ENCODE measurements around the gene TMEM94.

The TMEM94 gene

DNA sequence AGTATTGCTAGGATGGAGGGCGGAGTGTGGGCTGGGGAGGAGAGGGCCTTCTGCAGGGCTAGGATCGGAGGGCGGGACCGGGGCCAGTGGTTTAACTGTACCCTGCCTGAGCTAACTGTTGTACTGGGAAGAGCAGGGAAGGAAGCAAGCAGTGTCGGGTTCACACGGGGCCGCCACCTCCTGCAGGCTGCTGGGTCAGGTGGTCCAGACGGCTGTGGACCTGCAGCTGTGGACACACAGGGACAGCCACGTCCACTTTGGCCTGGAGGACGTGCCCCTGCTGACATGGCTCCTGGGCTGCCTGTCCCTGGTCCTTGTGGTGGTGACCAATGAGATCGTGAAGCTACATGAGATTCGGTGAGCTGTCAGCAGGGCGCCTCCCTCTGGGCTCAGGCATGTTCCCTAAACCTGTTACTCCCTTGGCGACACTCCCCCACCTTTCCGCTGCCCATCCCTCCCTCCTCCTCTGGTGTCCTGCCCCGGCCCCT, 42.3 kb downstream of the TMEM94 start:
- no peak for DNase-seq

DNA sequence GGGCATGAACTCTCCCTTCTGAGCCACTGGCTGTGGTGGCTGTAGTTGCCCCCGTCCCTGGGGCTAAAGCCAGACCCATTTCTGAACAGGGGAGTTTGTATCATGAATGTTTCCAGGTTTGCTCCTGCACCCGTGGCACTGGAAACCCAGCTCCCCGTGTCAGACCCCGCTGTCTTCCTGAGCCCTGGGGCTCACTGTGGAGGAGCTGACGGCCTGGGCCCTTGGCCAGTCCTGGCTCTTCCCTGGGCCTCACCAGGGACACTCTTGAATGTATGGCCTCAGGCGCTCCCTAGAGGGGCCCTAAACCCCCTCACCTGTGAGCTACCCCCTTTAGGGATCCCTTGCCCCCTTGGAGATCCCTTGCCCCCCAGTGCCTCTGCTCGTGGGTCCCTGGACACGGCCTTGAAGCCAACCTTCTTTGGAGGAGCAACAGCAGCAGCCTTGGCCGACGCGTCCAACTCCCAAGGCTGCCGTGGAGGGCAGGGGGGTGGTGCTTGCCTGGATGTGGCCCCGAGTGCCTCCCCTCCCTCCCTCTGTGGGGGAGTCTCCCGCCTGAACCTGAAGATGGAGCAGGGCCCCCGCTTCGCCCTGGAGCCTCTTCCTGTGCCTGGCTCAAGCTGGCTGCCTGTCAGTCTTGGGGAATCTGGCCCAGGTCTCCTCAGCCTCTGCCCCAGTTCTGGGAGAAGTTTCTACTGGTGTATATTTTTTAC, 43.0 kb downstream of the TMEM94 start:
- DNase-seq = no peak

DNA sequence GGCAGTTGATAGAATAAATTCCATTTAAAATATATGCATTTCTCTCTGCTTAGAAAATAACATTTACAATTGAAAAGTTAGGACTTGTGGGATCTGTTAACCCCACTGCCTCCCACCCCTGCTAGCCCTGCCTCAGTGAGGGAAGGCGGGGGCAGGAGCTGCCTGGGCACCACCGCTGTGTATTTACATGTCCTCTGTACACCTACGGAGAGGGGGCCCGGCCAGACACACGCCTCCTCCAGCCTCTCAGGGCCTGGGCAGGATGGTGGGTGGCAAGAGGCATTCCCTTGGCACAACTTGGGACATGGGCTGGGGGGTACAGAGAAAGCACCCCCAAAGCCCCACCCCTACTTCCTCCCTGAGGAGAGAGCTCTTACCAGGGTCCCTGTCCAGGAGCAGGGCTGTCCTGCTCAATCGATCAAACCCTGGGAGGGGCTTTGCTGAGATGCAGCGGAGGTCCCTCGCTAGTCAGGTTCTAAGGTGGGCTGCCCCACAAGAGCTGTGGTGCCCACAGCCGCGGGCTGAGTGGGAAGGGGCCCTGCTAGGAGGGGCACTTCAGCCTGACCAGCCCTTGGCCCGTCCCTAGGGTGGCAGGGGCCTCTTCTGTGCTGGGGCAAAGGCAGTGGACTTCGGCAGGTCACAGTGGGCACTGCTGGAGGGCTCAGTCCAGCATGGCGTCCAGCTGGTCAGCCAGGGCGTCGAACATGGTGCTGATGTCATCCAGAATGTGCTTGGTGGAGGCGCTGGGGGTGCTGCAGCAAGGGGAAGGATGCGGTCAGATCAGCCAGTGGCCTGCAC, 44.2 kb downstream of the TMEM94 start:
- DNase-seq = no peak

DNA sequence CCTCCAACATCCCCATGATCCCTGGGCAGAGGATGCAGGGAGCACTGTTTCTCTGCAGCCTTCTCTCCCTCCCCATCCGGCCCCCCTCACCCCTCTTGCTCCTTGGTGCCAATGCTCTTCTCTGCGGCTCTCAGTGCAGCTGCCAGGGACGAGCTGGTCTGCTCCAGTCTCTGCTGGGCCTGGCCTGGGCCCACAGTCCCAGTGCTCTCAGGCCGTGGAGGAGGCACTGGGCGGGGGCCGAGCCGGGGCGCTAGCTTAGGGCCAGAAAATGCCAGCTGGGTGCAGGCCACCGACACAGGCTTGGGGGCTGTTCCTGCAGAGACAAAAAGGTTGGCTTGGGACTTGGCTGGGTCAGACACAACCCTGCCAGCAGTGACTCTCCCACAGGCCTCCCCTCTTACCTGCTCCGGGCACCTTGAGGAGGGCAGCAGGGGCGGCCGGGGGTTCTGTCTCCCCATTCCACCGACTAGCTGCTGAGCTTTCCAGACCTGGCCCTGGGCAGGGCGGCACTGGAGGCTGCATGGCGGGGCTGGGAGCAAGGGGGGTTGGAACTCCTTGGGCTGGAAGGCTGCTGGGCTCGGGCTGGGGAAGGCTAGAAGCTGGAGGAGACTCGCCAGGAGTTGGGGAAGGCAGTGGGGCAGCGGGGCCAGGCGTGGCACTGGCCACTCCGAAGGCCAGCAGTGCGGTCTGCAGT, 45.1 kb downstream of the TMEM94 start:
- DNase-seq = no peak

DNA sequence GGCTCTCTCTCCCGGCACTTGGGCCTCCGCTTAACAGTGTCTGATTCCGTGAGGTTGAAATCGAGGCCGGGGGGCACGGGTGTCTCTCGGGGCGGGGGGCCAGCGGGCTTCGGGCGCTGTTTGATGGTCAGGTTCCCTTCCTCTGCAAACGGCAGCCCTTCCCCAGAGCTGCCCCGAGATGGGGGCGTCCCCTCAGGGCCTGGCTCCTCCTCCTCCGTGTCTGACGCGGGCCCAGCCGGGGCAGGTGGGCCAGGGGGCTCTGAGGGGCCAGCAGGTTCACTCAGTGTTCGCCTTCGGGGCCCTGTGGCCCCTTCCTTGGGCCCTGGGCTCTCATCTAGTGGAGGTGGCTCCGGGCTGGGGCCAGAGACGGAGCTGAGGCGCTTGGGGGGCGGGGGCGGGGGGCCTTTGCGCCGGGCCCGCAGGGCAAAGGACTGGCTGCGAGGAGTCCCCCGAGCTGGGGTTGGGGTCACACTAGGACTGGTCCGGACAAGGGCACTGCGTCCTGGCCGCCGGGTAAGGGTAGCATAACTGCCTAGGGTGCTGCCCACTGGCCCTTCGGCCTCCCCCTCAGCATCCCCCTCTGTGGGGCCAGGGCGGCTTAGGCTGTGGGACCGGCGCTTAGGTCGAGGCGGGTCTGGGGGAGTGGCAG, 45.8 kb downstream of the TMEM94 start:
- no peak for DNase-seq

- no peak for DNase-seq
Observed at GRCh38 chr17:75502721-75503329, 46.4 kb downstream of the TMEM94 start.

DNA sequence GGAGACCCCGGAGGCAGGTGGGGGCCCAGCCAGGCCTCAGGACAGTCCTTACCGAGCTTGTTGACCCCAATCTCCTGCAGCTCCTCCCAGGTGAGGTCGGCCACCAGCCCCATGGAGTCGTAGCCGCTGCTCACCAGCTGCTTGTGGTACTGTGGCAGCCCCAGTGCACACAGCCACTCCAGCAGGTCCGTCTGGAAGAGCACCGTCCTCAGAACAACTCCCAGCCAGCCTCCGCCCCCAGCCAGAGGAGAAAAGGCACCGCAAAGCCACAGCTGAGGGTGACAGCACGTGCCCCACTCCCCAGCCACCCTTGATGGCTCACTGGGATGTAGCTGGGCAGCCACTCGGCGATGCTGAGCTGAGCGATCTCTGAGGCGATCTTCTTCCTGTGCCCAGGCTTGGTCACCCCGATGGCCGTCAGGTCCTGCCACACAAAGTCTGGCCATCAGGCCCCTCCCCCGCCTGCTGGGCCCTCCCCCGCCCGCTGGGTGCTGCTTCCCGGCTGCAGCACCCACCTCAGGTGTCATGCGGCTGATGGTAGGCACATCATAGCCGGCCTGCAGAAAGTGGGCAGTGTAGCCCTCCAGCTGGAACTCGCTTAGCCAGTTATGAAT, 47.0 kb downstream of the TMEM94 start:
- no peak for DNase-seq

- DNase-seq = no peak
Observed at GRCh38 chr17:75503976-75504346, 47.5 kb downstream of the TMEM94 start.

GRCh38 chr17:75504347-75505151, 48.1 kb downstream of the TMEM94 start:
- DNase-seq = no peak

DNA sequence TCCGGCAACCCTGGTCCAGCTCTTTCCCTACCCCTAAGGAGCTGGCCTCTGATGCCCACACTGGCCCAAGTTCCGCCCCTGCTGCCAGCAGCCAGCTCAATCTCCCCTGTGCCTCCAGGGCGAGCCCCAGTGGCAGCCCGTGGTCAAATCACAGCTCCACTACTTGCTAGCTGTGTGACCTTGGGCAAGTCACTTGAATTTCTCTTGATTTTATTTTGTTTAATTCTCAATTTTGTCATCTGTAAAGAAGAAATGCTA, 48.6 kb downstream of the TMEM94 start:
- DNase-seq = no peak

DNA sequence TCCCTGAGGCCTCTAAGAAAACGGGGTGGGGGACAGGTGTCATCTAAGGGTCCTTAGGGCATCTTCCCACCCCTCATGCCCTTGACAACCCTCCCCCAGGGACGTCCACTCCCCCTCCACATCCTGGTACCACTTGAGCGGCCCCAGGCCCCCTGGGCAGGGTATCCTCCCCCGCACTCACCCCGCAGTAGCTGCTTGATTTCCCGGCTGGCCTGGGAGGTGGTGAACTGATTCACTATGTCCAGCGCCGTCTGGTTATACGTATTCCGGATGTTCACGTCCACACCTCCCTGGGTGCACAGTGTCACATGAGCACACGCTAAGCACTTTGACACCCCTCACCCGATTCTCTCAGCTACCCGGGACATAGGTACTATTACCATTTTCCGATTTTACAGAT, 49.2 kb downstream of the TMEM94 start:
- no peak for DNase-seq

DNA sequence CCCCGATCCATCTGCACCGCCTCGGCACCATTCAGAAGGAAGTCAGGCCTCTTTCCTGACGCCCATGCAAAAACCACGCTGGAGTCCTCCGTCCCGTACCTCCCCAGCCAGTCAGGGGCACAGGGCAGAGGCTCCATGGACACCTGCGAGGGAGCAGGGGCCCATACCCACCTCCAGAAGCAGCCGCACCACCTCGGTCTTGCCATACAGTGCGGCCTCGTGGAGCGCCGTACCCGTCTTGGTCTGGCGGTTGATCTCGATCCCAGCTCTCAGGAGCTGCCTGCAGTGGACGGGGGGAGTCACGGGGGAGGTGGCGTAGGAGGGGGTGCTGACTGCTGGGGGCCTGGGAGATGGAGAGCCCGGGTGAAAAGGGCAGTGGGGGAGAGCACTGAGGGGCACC, 49.7 kb downstream of the TMEM94 start:
- DNase-seq = no peak

- no peak for DNase-seq
Observed at GRCh38 chr17:75506888-75507287, 50.5 kb downstream of the TMEM94 start.

GRCh38 chr17:75507733-75508719, 51.6 kb downstream of the TMEM94 start:
- DNase-seq = no peak

DNA sequence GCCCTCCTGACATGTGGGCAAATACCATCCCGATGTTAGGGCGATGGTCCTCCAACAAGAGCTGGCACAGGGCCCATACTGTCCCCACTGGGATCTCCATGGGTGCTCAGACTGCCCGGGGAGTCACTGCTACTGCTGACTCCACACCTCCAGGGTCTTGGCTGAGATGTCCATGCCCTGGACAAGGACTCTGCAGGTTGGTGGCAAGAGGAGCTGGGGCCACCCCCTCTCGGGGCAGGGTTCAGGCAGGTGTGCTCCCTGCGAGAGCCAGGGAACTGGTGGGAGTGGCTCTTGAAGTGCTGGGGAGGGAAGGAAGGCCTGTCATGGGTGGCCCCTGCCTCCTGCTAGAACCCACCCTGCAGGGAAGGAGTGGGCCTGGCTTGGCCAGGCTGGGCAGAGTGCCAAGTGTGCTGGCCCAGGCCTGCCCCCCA, 52.5 kb downstream of the TMEM94 start:
- DNase-seq = no peak

DNA sequence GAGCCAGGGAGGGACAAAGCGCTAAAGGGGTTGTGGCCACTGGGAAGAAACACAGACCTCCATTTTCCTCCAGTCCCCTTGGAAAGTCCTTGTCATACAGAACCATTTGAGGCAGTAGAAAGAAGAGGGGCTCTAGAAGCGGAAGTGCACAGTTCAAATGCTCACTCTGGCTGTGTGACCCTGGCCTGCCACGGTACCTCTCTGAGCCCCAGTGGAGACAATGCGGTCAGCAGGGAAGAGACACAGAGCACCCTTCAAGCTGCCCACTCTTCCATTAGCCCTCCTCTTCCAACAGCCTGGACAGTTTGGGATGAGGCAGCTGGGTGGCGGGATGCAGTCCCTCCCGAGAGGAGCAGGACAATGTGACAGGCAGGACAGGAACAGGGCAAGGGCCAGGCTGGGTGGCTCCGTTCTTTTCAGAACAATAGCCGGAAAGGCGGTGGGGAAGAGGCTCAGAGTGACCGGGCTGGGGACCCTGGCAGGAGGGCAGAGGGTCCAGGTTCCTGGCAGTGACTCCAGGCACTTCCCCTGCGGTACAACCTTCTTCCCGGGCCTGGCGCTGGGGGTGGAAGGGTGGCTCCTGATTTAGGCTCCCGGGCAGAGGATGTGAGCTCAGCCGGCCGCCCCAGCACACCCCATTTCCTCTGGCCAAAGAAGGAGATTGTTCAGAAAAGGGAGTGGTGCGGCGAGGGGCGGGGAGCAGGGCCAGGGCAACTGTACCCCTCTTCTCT, 53.3 kb downstream of the TMEM94 start:
- no peak for DNase-seq

DNA sequence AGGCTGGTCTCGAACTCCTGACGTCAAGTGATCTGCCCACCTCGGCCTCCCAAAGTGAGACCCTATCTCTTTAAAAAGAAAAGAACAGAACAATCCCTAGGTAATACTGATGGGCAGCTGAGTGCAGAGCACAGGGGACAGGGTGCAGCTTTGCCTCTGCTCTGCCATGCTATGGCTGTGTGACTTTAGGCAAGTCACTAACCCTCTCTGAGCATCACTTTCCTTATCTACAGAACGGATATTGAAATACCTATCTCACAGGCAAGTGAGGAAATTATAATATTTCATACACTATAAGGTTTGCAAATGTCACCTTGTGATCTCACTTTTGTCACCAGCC, 54.8 kb downstream of the TMEM94 start:
- no peak for DNase-seq

DNA sequence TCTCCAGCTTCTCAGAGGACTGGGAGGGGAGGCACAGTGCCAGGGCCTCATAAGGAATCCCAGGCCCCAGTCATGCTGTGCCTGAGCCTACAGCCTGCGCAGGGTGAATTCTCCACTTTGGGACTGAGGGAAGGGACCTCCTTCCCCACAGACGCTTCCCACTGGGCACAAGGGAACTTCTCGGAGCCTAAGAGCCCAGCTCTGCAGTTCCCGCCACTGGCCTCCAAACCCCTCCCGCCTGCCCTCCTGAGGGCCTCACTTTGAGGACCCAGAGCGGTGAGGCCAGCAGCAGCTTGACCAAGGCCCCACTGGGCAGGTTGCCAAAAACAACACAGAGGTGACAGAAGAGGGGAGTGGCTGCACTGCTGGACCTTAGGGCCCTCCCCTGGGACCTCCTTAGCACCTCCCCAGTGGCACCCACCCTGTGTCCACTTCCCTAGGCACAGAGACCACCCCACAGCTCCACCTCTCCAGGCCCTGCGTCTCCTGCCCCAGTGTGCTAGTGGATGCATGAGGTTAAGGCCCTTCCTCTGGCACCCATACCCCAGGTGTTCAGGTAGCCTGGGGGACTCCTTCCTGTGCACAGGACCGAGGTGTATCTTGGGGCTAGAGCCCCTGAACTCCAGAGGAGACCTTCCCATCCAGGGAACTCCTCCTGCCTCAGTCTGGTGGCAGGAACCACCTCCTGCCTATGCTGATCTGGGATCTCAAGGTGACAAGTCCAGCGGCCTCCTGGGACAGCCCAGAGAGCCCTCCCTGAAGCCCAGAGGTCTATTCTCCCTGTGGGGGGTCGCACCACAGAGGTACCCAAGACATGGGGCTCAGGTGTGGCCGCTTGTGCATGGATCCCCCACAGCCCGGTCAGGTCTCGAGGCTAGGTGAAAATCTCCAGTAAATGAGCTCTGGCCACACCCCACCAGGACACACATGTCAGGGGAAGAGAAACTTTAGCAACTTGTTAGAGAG, 55.5 kb downstream of the TMEM94 start:
- DNase-seq = no peak
